GM10266 (cell line): ENCODE data around the gene OR1F1.

Source experiments
- DNase-seq: peaks from one replicate; pipeline ENCODE4 v3.0.0; 2012; ENCODE audit errors: extremely low spot score
- CTCF ChIP-seq: IDR thresholded peaks from 2 replicates; pipeline ENCODE4 v1.5.1; 2012; ENCODE audit warnings: mild to moderate bottlenecking, low read depth; ENCODE audit not compliant: control insufficient read depth, insufficient read depth; ENCODE audit errors: missing control alignments

Gene OR1F1

GRCh38 chr16:3188925-3189825 lies 1.2 kb downstream of the OR1F1 start:
- DNase-seq = peak; percentile 78
- no peak for TF ChIP-seq CTCF

GRCh38 chr16:3189869-3190268 lies 1.9 kb downstream of the OR1F1 start:
- DNase-seq = no peak
- no peak for TF ChIP-seq CTCF

- DNase-seq = peak; percentile 73
- TF ChIP-seq CTCF = no peak
Observed at GRCh38 chr16:3190949-3191353, 2.9 kb downstream of the OR1F1 start.

- no peak for TF ChIP-seq CTCF
Observed at GRCh38 chr16:3192476-3193019, 4.5 kb downstream of the OR1F1 start.

GRCh38 chr16:3193221-3194212 lies 5.5 kb downstream of the OR1F1 start:
- no peak for TF ChIP-seq CTCF
- DNase-seq = no peak

More at GRCh38 chr16:3192476-3193019, 4.5 kb downstream of the OR1F1 start:
- DNase-seq = no peak

- no peak for DNase-seq
Observed at GRCh38 chr16:3194792-3195191, 6.8 kb downstream of the OR1F1 start.

More at GRCh38 chr16:3194792-3195191, 6.8 kb downstream of the OR1F1 start:
- no peak for TF ChIP-seq CTCF
